Loucy (cell line): ENCODE results near the gene GPRC5A.

Source experiments
- EZH2phosphoT487 ChIP-seq: fragments of 200-600 bp; IDR thresholded peaks from 2 replicates; pipeline ENCODE4 v1.6.1; 2018; ENCODE audit warnings: antibody characterized with exemption, mild to moderate bottlenecking, moderate library complexity, borderline replicate concordance
- TF ChIP-seq, protein P1 (sequence below): fragments of 200-600 bp; sonication (generic); conservative IDR thresholded peaks from 2 replicates; pipeline ENCODE4 v1.5.1; 2014; ENCODE audit warnings: mild to moderate bottlenecking, antibody characterized with exemption, low read length

DNA sequence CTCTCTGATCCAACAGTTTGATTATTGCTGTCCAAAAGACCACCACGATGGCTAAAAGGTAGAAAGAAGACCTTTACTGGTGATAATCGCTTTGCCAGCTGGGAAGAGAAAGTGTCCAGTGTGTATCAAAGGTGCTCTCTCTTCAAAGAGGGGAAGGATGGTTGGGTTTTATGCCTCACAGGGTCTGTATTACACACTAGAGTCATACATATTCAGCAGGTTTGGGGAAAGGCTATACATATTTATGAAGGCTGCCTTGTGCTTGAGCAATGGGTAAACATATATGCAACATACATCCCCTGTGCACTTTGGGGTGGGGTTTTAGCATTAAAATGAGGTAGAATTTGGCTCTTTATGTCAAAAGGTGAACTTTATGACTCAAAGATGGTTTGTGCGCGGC, 42.4 kb downstream of the GPRC5A start:
- TF ChIP-seq, protein P1, sequence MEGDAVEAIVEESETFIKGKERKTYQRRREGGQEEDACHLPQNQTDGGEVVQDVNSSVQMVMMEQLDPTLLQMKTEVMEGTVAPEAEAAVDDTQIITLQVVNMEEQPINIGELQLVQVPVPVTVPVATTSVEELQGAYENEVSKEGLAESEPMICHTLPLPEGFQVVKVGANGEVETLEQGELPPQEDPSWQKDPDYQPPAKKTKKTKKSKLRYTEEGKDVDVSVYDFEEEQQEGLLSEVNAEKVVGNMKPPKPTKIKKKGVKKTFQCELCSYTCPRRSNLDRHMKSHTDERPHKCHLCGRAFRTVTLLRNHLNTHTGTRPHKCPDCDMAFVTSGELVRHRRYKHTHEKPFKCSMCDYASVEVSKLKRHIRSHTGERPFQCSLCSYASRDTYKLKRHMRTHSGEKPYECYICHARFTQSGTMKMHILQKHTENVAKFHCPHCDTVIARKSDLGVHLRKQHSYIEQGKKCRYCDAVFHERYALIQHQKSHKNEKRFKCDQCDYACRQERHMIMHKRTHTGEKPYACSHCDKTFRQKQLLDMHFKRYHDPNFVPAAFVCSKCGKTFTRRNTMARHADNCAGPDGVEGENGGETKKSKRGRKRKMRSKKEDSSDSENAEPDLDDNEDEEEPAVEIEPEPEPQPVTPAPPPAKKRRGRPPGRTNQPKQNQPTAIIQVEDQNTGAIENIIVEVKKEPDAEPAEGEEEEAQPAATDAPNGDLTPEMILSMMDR = no peak
- TF ChIP-seq EZH2phosphoT487 = no peak
